ENCODE measurements around the gene GALE. TPM values are rescaled to one million over a fixed set of nuclear protein-coding genes. Genes with fewer than 3 reads are reported as not detected.

The GALE gene
- polyA plus RNA-seq, 3 donors: 17.6 to 21.9 (median 18.0) TPM

DNA sequence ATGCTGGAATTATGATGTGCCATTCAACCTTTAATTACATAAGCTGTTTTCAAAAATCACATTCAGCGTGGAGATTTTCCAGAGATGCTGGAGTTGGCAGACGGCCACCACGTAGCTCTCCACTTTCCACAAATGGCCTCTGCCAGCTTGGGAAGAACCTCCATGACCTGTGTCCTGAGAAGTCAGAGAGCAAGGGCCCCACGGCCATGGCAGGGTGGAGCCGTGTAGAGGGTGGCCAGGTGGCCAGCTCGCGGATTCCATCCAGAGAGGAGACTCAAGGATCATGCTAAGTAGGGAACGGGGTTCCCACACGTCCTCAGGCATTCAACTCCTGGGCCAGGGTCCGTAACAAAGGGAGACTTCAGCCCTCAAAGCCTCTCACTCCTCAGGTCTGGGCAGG lies 1.3 kb upstream of the GALE start:
- no peaks in the 10 kb centered on the region for H4K20me1 ChIP-seq (ENCODE audit: insufficient read depth, low read length)
- H3K36me3 ChIP-seq (replicated peaks in 1 of 2; ENCODE audit: control insufficient read depth in 1 of 2, insufficient read depth in 2 of 2, low read length in 2 of 2): peaks cover 11 to 46% of the 10 kb centered on the region in 2 donors
- Mint-ChIP-seq H3K36me3 (peaks cover 47 to 61% of the 10 kb centered on the region in 2 donors), H3K4me1 (peaks cover 57% of the 10 kb centered on the region), H3K27ac (peak overlapping the region in 3 of 7 donors; percentile 53 to 96 (median 92)), H3K9me3 (no peaks in the 10 kb centered on the region), H3K27me3 (ENCODE audit: low read depth in 3 of 3) (peaks cover 0 to 3% (median 3%) of the 10 kb centered on the region in 3 donors), H3K4me3 (no peak overlapping the region)
- H3K27me3 ChIP-seq (ENCODE audit: control insufficient read depth in 2 of 2, insufficient read depth in 2 of 2, low read length in 2 of 2): no peaks in the 10 kb centered on the region
- no peaks in the 10 kb centered on the region for H3K9me3 ChIP-seq (replicated peaks in 1 of 2; ENCODE audit: control insufficient read depth in 1 of 2, insufficient read depth in 1 of 2, low read length in 2 of 2)
- no peak for TF ChIP-seq CTCF (IDR thresholded peaks at IDR 0.05)
- intact Hi-C loops (cut with micrococcal nuclease): loop anchor here (2.0 to 10.0 kb wide), 2 partner anchors 23 to 113 kb away; partner anchors contain the start of genes CNR2 (in 1 of the 2) and PITHD1 (in 1 of the 2)
- H3K79me2 ChIP-seq (ENCODE audit: insufficient read depth, low read length): peaks cover 5% of the 10 kb centered on the region
- WGBS (ENCODE audit: insufficient coverage): 88% methylated on average over 5 of the region's 10 CpGs
- DNase-seq: no peak
- peaks cover 51 to 61% of the 10 kb centered on the region in 2 donors for H3K4me1 ChIP-seq (ENCODE audit: control insufficient read depth in 1 of 2, insufficient read depth in 2 of 2, low read length in 2 of 2)
- no peak overlapping the region for H2AFZ ChIP-seq (ENCODE audit: insufficient read depth, low read depth, low read length, poor library complexity, severe bottlenecking)
- peak overlapping the region; percentile 98 for H3K4me2 ChIP-seq (replicated peaks; ENCODE audit: extremely low read depth, low read length, poor library complexity, severe bottlenecking)
- no peak overlapping the region for H3K9ac ChIP-seq (ENCODE audit: insufficient read depth, low read length, poor library complexity, severe bottlenecking)
- H3K27ac ChIP-seq (ENCODE audit: low read depth in 1 of 2, low read length in 2 of 2): peak overlapping the region in 1 of 2 donors; percentile 97
- peak overlapping the region in 1 of 3 experiments; percentile 85 for H3K4me3 ChIP-seq (replicated peaks in 1 of 3; ENCODE audit: low read depth in 2 of 3, low read length in 3 of 3)

DNA sequence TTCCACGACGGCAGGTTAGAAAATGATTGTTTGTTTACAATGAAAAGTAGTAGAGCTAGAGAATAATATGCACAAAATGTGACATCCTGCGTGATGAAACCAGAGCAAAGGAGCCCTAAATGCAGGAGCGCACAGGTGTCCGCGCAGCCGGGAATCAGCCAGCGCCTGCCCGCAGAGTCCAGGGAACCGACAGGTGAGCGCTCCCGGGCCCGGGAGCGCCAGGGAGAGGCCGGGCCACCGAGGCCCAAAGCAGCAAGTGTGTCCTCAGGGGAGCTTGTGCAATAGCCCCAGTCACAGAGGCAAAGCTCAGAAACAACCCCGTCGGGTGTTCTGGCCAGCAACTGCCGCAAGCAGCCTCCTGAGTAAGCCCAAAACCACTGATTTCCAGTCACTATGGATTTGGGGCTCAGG lies 789 bp upstream of the GALE start:
- intact Hi-C loops (cut with micrococcal nuclease): loop anchor here (2.0 to 10.0 kb wide), 2 partner anchors 23 to 113 kb away; partner anchors contain the start of genes CNR2 (in 1 of the 2) and PITHD1 (in 1 of the 2)
- Histone ChIP-seq H2AFZ (ENCODE audit: insufficient read depth, low read depth, low read length, poor library complexity, severe bottlenecking) (peak overlapping the region; percentile 87), H3K4me2 (replicated peaks; ENCODE audit: extremely low read depth, low read length, poor library complexity, severe bottlenecking) (peak overlapping the region; percentile 98), H4K20me1 (ENCODE audit: insufficient read depth, low read length) (no peaks in the 10 kb centered on the region), H3K36me3 (replicated peaks in 1 of 2; ENCODE audit: control insufficient read depth in 1 of 2, insufficient read depth in 2 of 2, low read length in 2 of 2) (peaks cover 16 to 51% of the 10 kb centered on the region in 2 donors), H3K27ac (ENCODE audit: low read depth in 1 of 2, low read length in 2 of 2) (peak overlapping the region; percentile 67 to 97), H3K4me3 (replicated peaks in 1 of 3; ENCODE audit: low read depth in 2 of 3, low read length in 3 of 3) (peak overlapping the region; percentile 62 to 88 (median 85)), H3K4me1 (ENCODE audit: control insufficient read depth in 1 of 2, insufficient read depth in 2 of 2, low read length in 2 of 2) (peaks cover 46 to 56% of the 10 kb centered on the region in 2 donors), H3K9me3 (replicated peaks in 1 of 2; ENCODE audit: control insufficient read depth in 1 of 2, insufficient read depth in 1 of 2, low read length in 2 of 2) (no peaks in the 10 kb centered on the region), H3K27me3 (ENCODE audit: control insufficient read depth in 2 of 2, insufficient read depth in 2 of 2, low read length in 2 of 2) (no peaks in the 10 kb centered on the region), H3K79me2 (ENCODE audit: insufficient read depth, low read length) (peaks cover 5% of the 10 kb centered on the region), H3K9ac (ENCODE audit: insufficient read depth, low read length, poor library complexity, severe bottlenecking) (peak overlapping the region; percentile 94)
- peaks cover 51% of the 10 kb centered on the region for H3K4me1 Mint-ChIP-seq
- WGBS (ENCODE audit: insufficient coverage): 31% methylated on average over 19 of the region's 19 CpGs
- TF ChIP-seq CTCF (IDR thresholded peaks at IDR 0.05): no peak
- peak in 2 of 3 donors; percentile 43 to 59 for DNase-seq
- H3K4me3 Mint-ChIP-seq: peak overlapping the region; percentile 87 to 89
- H3K9me3 Mint-ChIP-seq: no peaks in the 10 kb centered on the region
- peaks cover 0 to 3% (median 3%) of the 10 kb centered on the region in 3 donors for H3K27me3 Mint-ChIP-seq (ENCODE audit: low read depth in 3 of 3)
- peaks cover 47 to 61% of the 10 kb centered on the region in 2 donors for H3K36me3 Mint-ChIP-seq
- peak overlapping the region; percentile 91 to 97 (median 92) for H3K27ac Mint-ChIP-seq
